Neural crest cell (in vitro differentiated cells): ENCODE data around the gene IFNAR2. TPM values are rescaled to one million over a fixed set of nuclear protein-coding genes. Genes with fewer than 3 reads are reported as not detected.

Experiments used
- DNase-seq: peaks from one replicate; pipeline ENCODE4 v3.0.0; 2021; ENCODE audit warnings: low read depth, mixed read lengths, low spot score
- H3K27ac Mint-ChIP-seq: one replicate; pipeline ENCODE4 v1.8.0; 2021; ENCODE audit warnings: mild to moderate bottlenecking, mixed read lengths; ENCODE audit not compliant: unreplicated experiment
- H3K27me3 Mint-ChIP-seq: 2 replicates; pipeline ENCODE4 v1.8.0; 2021; ENCODE audit warnings: low read depth, mild to moderate bottlenecking, mixed read lengths
- H3K36me3 Mint-ChIP-seq: 2 replicates; pipeline ENCODE4 v1.8.0; 2021; ENCODE audit warnings: low read depth, mild to moderate bottlenecking, mixed read lengths
- H3K4me1 Mint-ChIP-seq: 2 replicates; pipeline ENCODE4 v1.8.0; 2021; ENCODE audit warnings: mixed read lengths
- H3K4me3 Mint-ChIP-seq: one replicate; pipeline ENCODE4 v1.8.0; 2021; ENCODE audit warnings: mild to moderate bottlenecking, mixed read lengths
- H3K9me3 Mint-ChIP-seq: 2 replicates; pipeline ENCODE4 v1.8.0; 2021; ENCODE audit warnings: mixed read lengths
- CTCF ChIP-seq: fragments of 200-600 bp; sonication (generic); conservative IDR thresholded peaks from 2 replicates; pipeline ENCODE4 v1.5.0; 2021; ENCODE audit warnings: antibody characterized with exemption, mild to moderate bottlenecking
- total RNA-seq: library from RNA; stranded (reverse); gene quantifications from 2 replicates; pipeline ENCODE4 v1.2.1, GENCODE V29; 2021

IFNAR2 gene
- total RNA-seq, 1 donor from 2014 or later, result 10.8 TPM

GRCh38 chr21:33254766-33255165 lies 25.0 kb downstream of the IFNAR2 start:
- peaks cover 30% of the 10 kb centered on the region for H3K36me3 Mint-ChIP-seq
- no peak for DNase-seq
- no peak for TF ChIP-seq CTCF
- no peaks in the 10 kb centered on the region for H3K27me3 Mint-ChIP-seq
- H3K9me3 Mint-ChIP-seq, result peaks cover 9% of the 10 kb centered on the region
- no peaks in the 10 kb centered on the region for H3K4me1 Mint-ChIP-seq
- H3K4me3 Mint-ChIP-seq, result no peak overlapping the region
- no peak overlapping the region for H3K27ac Mint-ChIP-seq

- TF ChIP-seq CTCF, result no peak
- Mint-ChIP-seq H3K36me3 (peaks cover 29% of the 10 kb centered on the region), H3K9me3 (peaks cover 9% of the 10 kb centered on the region), H3K4me3 (no peak overlapping the region), H3K27ac (no peak overlapping the region), H3K27me3 (no peaks in the 10 kb centered on the region), H3K4me1 (no peaks in the 10 kb centered on the region)
- no peak for DNase-seq
Measured at GRCh38 chr21:33255404-33255803, 25.7 kb downstream of the IFNAR2 start.

GRCh38 chr21:33256019-33256418 lies 26.3 kb downstream of the IFNAR2 start:
- TF ChIP-seq CTCF, result no peak
- DNase-seq, result no peak
- peaks cover 9% of the 10 kb centered on the region for H3K9me3 Mint-ChIP-seq
- H3K36me3 Mint-ChIP-seq, result peaks cover 29% of the 10 kb centered on the region
- H3K4me1 Mint-ChIP-seq, result no peaks in the 10 kb centered on the region
- no peak overlapping the region for H3K4me3 Mint-ChIP-seq
- H3K27me3 Mint-ChIP-seq, result no peaks in the 10 kb centered on the region
- no peak overlapping the region for H3K27ac Mint-ChIP-seq

- no peak for DNase-seq
- Mint-ChIP-seq H3K36me3 (peaks cover 26% of the 10 kb centered on the region), H3K9me3 (peaks cover 9% of the 10 kb centered on the region), H3K4me3 (no peak overlapping the region), H3K27me3 (no peaks in the 10 kb centered on the region), H3K27ac (no peak overlapping the region), H3K4me1 (no peaks in the 10 kb centered on the region)
- no peak for TF ChIP-seq CTCF
Measured at GRCh38 chr21:33257094-33257803, 27.5 kb downstream of the IFNAR2 start.

GRCh38 chr21:33258475-33258874 lies 28.7 kb downstream of the IFNAR2 start:
- no peak overlapping the region for H3K27ac Mint-ChIP-seq
- H3K36me3 Mint-ChIP-seq, result peaks cover 19% of the 10 kb centered on the region
- H3K27me3 Mint-ChIP-seq, result no peaks in the 10 kb centered on the region
- peaks cover 9% of the 10 kb centered on the region for H3K9me3 Mint-ChIP-seq
- no peak overlapping the region for H3K4me3 Mint-ChIP-seq
- TF ChIP-seq CTCF, result no peak
- H3K4me1 Mint-ChIP-seq, result no peaks in the 10 kb centered on the region
- no peak for DNase-seq
